ENCODE data around the gene LRRC8A.
"Not testable (repeated sequence)": the region's sequence is repeated elsewhere in the genome, so short reads cannot be mapped to it uniquely, and the experiment has no call there.

The LRRC8A gene

GRCh38 chr9:128870128-128870940 lies 11.6 kb upstream of the LRRC8A start:
- no peak for DNase-seq

- DNase-seq: not testable (repeated sequence)
These were observed 11.0 kb upstream of the LRRC8A start for GRCh38 chr9:128870941-128871265.

- no peak for DNase-seq
These were observed 4.1 kb upstream of the LRRC8A start for GRCh38 chr9:128877852-128878251.

- no peak for DNase-seq
These were observed 1.0 kb downstream of the LRRC8A start for GRCh38 chr9:128882677-128883603.

- no peak for DNase-seq
These were observed 2.2 kb downstream of the LRRC8A start for GRCh38 chr9:128884164-128884563.

- no peak for DNase-seq
These were observed 3.4 kb downstream of the LRRC8A start for GRCh38 chr9:128885376-128885775.

GRCh38 chr9:128885798-128886197 lies 3.9 kb downstream of the LRRC8A start:
- DNase-seq: no peak

- no peak for DNase-seq
These were observed 4.4 kb downstream of the LRRC8A start for GRCh38 chr9:128886211-128886891.

GRCh38 chr9:128887049-128887448 lies 5.1 kb downstream of the LRRC8A start:
- no peak for DNase-seq

GRCh38 chr9:128887914-128888350 lies 6.0 kb downstream of the LRRC8A start:
- no peak for DNase-seq

GRCh38 chr9:128891321-128892220 lies 9.6 kb downstream of the LRRC8A start:
- no peak for DNase-seq

GRCh38 chr9:128892221-128892921 lies 10.4 kb downstream of the LRRC8A start:
- DNase-seq: no peak

GRCh38 chr9:128893354-128893753 lies 11.4 kb downstream of the LRRC8A start:
- DNase-seq: no peak

- DNase-seq: no peak
These were observed 12.8 kb downstream of the LRRC8A start for GRCh38 chr9:128894764-128895163.

- DNase-seq: no peak
These were observed 13.6 kb downstream of the LRRC8A start for GRCh38 chr9:128895556-128895955.

- DNase-seq: no peak
These were observed 16.4 kb downstream of the LRRC8A start for GRCh38 chr9:128898382-128898781.

- no peak for DNase-seq
These were observed 17.1 kb downstream of the LRRC8A start for GRCh38 chr9:128898845-128899565.

GRCh38 chr9:128899566-128900322 lies 17.8 kb downstream of the LRRC8A start:
- no peak for DNase-seq

- no peak for DNase-seq
These were observed 19.4 kb downstream of the LRRC8A start for GRCh38 chr9:128901379-128901778.

- DNase-seq: no peak
These were observed 19.9 kb downstream of the LRRC8A start for GRCh38 chr9:128901822-128902221.
